Measurements from ENCODE around the gene SAYSD1.

DNA sequence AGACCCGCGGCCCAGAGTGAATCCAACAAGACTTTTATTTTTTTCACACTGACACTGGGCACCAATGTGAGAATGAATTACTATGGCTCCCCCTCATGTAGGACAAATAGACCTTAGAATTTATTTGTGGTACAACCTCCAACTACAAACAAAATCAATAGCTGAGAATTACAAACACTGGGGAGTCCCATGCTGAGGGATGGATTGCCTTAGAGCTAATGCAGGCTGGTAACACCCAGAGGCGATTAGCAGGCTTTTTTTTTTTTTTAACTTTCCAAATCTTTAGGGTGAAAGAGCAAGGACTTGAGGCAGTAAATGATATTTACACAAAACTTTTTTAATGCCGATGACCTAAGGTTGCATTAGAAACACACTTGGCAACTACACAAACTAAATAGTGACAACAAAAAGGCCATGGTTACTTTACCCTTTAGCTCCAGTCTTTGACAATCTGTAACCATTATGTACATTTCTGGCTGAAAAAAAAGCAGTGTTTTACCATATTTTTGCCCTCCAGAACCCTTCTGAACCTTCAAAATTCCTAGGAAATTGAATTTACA is 21.8 kb downstream of the SAYSD1 start:
- TF ChIP-seq POLR2AphosphoS5 (IDR thresholded peaks at IDR 0.05; ENCODE audit: low read depth, low read length) = no peak
- TF ChIP-seq SIN3A (IDR thresholded peaks at IDR 0.05; ENCODE audit: borderline replicate concordance, insufficient read depth, low read length) = no peak
- TF ChIP-seq TAF1 (IDR thresholded peaks at IDR 0.05; ENCODE audit: borderline replicate concordance, insufficient read depth, low read length) = no peak
- TF ChIP-seq REST (IDR thresholded peaks at IDR 0.05; ENCODE audit: insufficient read depth in 1 of 2, low read depth in 2 of 2, low read length in 2 of 2) = no peak
- no peak for TF ChIP-seq FOXP2 (optimal IDR thresholded peaks at IDR 0.05; ENCODE audit: borderline replicate concordance, extremely low read depth, extremely low read length, insufficient read depth)

Data from PFSK-1 (cell line).